DMS153 treated with DMSO at 0.1 percent for 48 hours (cell line): ENCODE results near the gene SULT4A1.
A peak's percentile ranks its signal among the peaks of the same experiment; 100 is the strongest.

ENCODE experiments used
- DNase-seq: peaks from one replicate; lab custom pipeline; 2025; ENCODE audit not compliant: unreplicated experiment; lab: John Stamatoyannopoulos, UW

The SULT4A1 gene

GRCh38 chr22:43828998-43829782 is 33.1 kb downstream of the SULT4A1 start:
- DNase-seq, result no peak

GRCh38 chr22:43828725-43828997 is 33.7 kb downstream of the SULT4A1 start:
- DNase-seq, result no peak

GRCh38 chr22:43827926-43828724 is 34.2 kb downstream of the SULT4A1 start:
- DNase-seq, result no peak

GRCh38 chr22:43827003-43827735 is 35.1 kb downstream of the SULT4A1 start:
- no peak for DNase-seq

- DNase-seq, result no peak
Measured at GRCh38 chr22:43826142-43827002, 35.9 kb downstream of the SULT4A1 start.

- no peak for DNase-seq
Measured at GRCh38 chr22:43825651-43826050, 36.7 kb downstream of the SULT4A1 start.

- DNase-seq, result no peak
Measured at GRCh38 chr22:43824724-43825420, 37.4 kb downstream of the SULT4A1 start.

- no peak for DNase-seq
Measured at GRCh38 chr22:43823911-43824665, 38.2 kb downstream of the SULT4A1 start.

- no peak for DNase-seq
Measured at GRCh38 chr22:43823353-43823908, 38.9 kb downstream of the SULT4A1 start.

GRCh38 chr22:43821606-43822425 is 40.5 kb downstream of the SULT4A1 start:
- no peak for DNase-seq

- DNase-seq, result peak; percentile 16
Measured at GRCh38 chr22:43820651-43821305, 41.5 kb downstream of the SULT4A1 start.

- no peak for DNase-seq
Measured at GRCh38 chr22:43819931-43820640, 42.2 kb downstream of the SULT4A1 start.

GRCh38 chr22:43819421-43819921 is 42.8 kb downstream of the SULT4A1 start:
- no peak for DNase-seq

- DNase-seq, result no peak
Measured at GRCh38 chr22:43818981-43819380, 43.3 kb downstream of the SULT4A1 start.

- DNase-seq, result no peak
Measured at GRCh38 chr22:43817402-43817801, 44.9 kb downstream of the SULT4A1 start.

- DNase-seq, result no peak
Measured at GRCh38 chr22:43814264-43814663, 48.0 kb downstream of the SULT4A1 start.

- DNase-seq, result no peak
Measured at GRCh38 chr22:43812890-43813289, 49.4 kb downstream of the SULT4A1 start.
